GM18498 (cell line): Measurements from ENCODE around the gene CTTNBP2.
A peak's percentile ranks its signal among the peaks of the same experiment; 100 is the strongest.

Experiments used
- ATAC-seq: cut with Tn5 transposase; IDR thresholded peaks from one replicate; pipeline ENCODE4 v1.9.1; 2021; ENCODE audit warnings: mild to moderate bottlenecking, moderate library complexity; ENCODE audit not compliant: unreplicated experiment

Gene CTTNBP2, protein sequence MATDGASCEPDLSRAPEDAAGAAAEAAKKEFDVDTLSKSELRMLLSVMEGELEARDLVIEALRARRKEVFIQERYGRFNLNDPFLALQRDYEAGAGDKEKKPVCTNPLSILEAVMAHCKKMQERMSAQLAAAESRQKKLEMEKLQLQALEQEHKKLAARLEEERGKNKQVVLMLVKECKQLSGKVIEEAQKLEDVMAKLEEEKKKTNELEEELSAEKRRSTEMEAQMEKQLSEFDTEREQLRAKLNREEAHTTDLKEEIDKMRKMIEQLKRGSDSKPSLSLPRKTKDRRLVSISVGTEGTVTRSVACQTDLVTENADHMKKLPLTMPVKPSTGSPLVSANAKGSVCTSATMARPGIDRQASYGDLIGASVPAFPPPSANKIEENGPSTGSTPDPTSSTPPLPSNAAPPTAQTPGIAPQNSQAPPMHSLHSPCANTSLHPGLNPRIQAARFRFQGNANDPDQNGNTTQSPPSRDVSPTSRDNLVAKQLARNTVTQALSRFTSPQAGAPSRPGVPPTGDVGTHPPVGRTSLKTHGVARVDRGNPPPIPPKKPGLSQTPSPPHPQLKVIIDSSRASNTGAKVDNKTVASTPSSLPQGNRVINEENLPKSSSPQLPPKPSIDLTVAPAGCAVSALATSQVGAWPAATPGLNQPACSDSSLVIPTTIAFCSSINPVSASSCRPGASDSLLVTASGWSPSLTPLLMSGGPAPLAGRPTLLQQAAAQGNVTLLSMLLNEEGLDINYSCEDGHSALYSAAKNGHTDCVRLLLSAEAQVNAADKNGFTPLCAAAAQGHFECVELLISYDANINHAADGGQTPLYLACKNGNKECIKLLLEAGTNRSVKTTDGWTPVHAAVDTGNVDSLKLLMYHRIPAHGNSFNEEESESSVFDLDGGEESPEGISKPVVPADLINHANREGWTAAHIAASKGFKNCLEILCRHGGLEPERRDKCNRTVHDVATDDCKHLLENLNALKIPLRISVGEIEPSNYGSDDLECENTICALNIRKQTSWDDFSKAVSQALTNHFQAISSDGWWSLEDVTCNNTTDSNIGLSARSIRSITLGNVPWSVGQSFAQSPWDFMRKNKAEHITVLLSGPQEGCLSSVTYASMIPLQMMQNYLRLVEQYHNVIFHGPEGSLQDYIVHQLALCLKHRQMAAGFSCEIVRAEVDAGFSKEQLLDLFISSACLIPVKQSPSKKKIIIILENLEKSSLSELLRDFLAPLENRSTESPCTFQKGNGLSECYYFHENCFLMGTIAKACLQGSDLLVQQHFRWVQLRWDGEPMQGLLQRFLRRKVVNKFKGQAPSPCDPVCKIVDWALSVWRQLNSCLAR (N-terminal part only)

DNA sequence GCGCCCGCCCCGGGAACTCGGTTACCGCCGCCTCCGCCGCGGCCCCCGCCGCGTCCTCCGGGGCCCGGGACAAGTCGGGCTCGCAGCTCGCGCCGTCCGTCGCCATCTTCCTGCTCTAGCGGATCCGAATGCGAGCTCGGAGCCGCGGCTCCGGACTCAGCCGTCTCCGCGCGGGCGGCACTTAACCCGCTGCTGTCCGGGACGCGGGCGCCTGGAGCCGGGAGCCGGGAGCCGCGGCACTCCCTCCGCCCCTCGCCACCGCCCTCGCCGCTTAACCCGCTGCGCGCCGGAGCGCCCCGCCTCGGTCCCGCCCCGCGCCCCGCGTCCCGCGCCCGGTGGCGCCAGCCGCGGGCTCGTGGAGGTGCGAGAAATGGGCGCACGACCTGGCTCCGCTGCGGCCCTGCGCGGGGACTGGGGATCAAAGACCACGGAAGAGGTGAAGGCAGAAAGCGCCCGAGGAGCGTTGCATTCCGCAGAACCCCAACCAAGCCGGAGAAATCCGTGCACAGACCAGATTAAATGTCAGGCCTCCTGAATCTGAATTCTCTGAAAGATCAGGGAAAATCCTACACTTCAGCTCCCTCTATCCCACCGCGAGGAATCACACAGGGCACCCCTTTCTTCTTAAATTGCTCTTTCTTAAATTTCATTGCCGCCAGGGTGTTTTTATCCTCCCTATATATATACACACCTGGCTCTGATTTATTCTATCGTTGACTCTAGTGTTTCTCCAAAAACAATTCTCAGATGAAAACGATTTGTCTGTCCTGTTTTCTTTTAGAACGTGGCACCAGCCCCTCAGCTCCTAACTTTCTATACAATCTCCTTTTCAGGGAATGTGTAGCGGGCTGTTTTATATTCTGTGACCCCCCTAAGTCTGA lies at the start of gene CTTNBP2:
Gene CTTNBP2, minus strand, starts transcription at position 132 of the 881 bp plus-strand sequence. Its CDS starts 26 bp downstream, at position 106.
- ATAC-seq: no peak

DNA sequence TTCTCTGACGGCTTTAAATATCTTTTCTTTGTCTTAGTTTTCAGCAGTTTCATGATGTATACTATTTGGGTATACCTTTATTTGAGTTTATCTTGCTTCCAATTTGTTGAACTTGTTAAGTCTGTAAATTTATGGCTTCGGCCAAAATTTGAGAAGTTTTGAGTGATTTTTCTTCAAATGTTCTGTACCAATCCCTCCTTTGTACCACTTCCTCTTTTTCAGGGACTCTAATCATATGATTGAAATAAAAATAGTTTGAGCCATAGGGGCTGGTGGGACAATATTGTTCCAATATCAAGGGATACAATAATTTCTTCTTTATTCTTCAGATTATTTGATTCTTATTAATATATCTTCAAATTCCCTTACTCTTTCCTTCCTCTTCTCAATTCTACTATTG lies 43.1 kb upstream of the CTTNBP2 start:
- ATAC-seq: no peak

DNA sequence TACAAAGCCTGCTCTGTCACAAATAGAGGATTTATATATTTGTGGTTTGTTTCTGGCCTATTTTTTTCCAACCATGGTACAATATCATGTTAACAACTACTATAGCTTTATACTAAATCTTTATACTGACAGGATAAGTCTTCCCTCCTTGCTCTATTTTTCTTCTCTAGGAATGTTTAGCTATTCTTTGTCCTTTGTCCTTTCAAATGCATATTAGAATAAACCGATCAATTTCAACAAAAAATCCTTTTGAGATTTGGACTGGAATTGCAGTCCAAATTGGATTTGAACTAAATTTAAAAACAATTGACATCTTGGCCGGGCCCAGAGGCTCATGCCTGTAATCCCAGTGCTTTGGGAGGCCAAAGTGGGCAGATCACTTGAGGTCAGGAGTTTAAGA lies 39.2 kb upstream of the CTTNBP2 start:
- no peak for ATAC-seq

DNA sequence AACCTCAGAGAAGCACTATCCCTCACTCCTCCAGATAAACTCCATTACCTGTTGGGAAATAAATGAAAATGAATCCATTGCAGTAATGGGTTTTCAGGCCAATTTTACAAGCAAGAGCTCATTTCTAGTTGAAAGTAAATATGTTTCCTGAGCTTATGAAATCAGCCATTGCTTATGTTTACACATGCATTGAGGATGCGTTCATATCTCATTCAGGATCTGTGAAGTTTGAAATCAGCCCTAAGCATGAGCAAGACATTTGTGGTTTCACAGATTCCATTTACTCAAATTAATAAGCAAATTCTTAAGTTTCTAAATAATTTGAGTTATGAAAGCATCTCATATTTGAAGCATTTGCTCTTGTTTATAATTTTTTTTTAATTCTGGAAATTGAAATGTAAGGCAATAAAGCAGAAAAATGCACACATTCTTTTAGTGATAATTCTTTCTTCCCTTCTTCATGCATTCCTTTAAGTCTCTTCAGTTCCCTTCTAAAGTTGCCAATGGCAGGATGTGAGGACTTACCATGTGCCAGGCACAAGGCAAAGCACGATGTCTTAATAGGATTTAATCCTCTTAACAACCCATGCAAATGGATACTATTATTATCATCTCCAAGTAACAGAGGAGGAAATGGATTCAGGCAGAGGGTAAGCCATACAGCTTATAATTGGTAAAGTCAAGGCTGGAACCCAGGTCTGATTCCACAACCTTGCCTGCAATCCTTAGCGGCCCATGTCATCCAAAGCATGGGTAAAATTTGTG lies 35.0 kb upstream of the CTTNBP2 start:
- no peak for ATAC-seq

DNA sequence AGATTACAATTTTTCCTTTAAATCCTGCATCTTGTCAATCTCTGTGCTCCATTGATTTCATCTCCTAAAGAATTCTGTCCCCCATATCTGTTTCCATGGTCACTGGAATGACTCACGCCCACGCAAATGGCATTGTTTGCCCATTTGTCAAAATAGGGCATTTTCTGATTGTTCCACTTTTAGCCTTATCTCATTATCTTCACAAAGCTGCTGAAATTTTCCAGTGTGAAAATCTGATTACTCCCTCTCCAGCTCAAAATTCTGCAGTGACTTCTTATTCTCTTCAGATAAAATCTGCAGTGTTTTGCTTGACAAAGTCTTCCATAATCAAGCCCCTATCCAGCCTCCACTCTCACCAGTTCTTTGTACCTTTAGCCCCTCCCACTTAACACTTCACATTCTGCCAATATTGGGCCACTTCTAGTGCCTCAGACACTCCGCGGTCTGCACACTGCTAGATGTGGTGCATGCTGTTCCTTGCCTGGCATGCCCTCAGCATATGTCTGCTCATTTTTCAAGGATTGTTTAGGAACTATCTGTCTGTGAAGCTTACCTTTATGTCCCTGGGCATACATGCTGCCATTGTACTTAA lies 33.9 kb upstream of the CTTNBP2 start:
- no peak for ATAC-seq

DNA sequence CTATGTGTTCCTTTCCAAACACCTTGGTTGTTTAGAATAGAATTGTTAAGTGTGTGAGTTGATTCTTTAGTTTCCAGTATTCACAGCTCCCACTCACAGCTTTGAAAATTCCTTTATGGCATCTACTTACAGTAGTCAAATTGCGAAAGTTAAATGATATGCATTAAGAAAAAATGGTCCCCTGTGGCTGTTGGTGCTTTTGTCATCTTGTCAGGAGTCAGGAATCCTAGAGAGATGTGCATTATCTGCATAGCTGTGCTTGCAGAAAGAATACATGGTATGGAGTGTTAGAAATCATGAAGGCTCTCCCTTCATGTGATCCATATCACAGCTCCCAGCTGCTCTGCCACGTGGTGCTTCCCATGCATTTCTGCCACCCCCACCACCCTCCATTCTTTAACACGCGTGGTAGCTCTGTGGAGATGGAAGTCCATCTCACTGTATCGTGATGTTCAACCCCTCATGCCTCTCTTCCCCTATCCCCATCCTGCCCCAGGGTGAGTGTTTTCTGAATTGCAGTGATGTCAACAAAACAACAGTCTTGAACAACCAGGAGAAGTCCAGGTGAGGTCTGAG lies 29.2 kb upstream of the CTTNBP2 start:
- no peak for ATAC-seq

DNA sequence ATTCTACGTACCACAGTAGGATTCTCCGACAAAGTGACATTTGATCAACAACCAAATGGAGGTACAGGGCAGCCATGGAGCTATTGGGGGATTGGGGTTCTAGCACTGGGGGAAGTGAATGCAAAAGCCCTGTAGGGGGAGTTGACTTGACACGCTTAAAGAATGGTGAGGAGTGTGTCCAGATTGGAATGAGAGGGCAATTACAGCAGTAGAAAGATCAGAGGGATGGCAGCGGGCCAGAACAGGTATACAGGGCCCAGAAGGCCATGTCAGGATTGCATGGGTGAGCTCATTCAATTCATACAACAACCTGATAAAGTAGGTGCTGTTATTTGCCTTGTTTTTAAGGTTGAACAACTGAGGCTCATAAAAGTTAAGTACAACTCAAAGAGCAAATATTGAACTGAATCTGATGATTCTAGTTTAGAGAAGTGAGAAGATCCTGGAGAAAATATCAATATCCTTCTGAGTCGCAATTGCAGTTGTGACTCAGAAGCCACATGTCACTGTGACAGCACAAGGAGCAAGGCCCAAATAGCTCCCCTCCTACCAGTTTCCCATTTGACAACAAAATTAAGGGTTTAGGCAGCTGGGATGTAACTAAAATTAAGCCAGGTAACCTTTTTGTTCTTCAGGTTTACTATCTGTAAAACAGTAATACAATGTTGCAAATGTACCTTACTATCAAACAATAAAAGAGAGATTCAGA lies 28.0 kb upstream of the CTTNBP2 start:
- ATAC-seq: no peak

DNA sequence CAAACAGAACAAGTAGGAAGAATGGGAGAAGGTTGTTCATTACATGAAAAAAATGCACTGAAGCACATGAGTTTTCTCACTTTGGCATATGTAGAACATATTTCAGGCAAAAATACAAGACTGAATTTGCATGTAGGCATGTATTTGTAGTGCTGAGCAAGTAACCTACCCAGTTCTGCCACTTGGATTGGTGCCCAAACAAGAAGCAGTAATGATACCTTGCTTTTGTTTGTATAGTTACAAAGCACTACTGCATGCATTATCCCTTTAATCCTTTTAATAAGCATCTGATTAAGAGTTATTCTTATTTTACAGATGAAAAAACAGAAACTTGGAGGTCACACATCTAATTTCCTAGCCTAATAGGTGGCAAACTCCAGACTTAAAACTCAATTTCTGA lies 23.1 kb upstream of the CTTNBP2 start:
- no peak for ATAC-seq

DNA sequence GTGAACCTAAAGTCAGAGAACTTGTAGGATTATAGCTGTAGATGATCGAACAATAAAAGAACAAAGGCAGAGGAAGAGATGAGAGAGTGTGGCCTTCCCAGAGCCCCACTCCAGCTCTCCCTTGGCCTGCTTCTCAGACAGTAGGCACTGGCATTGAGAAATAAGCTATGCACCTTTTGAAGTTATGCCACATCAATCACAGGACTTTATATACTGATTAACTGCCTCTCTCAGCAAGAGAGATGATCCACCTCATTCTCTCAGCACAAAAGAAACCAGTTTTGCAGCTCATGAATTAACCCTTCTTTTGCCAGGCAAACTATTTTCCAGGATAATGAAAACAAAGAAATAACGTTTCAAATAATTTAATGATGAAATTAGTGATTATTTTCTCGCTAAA lies 22.0 kb upstream of the CTTNBP2 start:
- ATAC-seq: no peak

DNA sequence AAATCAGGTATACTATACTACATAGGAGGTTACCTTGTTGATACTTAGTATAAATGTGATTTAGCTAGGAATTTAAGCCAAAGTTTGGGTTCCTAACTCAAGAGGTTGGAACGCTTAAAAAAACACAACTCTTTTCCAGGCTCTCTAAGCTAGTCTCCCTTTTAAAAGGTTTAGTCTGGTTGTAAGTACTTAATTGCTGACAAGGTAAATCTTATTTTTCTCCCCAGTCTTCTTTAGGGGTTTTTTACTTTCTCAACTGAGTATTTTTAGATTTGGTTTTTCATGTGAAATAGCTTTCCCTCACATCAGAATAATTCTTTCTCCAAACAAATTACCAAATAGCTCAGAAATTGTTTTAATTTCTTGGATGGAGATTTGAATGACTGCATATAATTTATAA lies 20.8 kb upstream of the CTTNBP2 start:
- ATAC-seq: no peak

DNA sequence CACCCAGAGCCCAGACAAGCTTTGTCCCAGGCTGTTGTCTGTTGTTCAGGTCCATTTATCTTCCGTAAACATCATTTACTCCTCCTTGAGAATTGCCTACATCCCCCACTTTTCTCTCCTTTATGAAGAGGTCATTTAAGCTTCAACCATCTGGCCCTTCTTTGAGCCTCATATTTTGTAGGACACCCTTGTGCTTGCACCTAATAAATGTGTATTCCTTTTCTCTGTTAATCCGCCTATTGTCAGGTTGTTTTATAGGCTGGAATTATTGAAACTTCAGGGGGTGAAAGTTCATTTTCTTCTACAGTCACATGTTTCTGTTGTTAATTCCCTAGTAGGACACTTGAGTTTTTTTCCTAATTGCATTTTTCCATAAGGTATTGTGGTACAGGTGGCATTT lies 19.6 kb upstream of the CTTNBP2 start:
- ATAC-seq: no peak

DNA sequence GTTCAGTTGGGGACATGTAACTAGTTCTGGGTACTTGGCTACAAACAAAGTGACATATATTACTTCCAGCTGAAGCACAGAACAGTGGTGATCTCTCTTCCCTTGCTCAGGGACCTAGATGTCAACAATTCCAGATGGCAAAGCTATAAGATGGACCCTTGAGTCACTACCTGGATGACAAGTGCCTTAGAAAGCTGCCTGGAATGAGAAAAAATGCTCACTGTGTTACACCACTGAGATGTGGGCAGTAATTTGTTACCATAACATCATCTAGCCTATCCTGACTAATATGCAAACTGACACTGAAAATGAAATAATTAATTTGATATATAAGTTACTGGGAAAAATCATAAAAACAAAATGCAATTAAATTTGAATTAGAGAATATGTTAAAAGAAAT lies 16.4 kb upstream of the CTTNBP2 start:
- ATAC-seq: no peak

DNA sequence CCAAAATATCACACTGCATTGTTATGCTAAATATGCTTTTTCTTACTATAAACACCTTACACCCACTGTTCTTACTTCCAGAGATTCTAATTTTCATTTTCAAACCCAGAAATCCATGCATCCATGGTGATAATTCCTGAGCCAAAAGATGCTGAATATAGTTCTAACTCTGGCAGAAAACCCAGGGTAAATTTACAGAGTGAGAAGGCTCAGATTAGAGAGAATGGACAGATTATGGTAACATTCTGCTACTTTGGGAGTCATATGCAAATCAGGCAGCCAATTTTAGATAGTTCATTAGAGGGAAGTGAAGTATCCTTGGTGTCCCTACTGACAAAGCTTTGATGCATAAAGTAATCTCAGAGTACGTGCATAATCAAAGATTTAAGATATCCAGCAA lies 15.4 kb upstream of the CTTNBP2 start:
- ATAC-seq: no peak

DNA sequence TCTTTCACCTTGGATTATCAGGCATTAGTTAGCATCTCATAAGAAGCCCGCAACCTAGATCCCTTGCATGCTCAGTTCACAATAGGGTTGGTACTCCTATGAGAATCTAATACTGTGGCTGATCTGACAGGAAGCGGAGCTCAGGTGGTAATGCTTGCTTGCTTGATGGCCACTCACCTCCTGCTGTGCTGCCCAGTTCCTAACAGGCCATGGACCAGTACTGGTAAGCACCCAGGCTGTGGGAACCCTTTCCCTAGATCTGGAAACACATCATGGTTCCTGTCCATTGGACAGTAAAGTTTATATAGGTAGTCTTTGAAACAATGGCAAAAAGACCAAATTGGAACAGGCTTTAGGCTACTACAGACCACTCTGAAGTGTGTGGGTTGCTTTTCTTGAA lies 9.4 kb upstream of the CTTNBP2 start:
- no peak for ATAC-seq

DNA sequence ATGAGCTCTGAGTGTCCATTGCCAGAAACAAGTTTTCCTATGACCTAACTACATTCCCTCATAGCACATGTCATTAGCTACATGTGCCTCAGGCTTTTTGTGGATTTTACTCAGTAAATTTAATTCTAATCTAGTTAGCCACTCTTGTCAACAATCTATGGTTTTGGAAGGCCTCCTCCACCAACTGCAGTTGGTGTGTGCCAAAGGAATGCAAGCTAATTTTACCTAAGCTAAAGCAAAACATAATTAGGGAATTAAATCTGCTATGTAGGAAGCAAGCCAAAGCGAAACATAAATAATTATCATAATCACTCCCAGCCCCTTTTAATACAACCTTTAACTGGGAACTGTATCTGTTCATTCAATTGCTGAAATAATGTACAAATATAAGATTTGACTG lies 3.5 kb upstream of the CTTNBP2 start:
- no peak for ATAC-seq

DNA sequence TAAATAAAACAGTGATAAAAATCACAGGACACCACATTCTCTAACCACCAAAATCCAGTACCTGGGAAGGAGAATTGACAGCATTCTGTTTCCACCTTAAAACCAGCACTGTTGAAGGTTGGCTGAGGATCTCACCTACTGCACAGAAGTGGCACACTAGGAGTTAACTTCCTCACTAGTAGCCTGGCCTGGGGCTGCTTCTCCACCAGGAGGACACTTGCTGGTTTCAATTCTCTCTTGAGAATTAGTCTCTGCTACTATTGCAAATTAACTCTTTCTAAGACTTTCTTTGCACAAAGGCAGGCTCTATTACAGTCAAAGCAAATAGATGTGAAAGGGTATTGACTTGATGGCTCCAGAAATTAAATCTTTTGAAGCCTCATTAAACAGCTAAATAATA lies 2.3 kb upstream of the CTTNBP2 start:
- ATAC-seq: peak; percentile 40

DNA sequence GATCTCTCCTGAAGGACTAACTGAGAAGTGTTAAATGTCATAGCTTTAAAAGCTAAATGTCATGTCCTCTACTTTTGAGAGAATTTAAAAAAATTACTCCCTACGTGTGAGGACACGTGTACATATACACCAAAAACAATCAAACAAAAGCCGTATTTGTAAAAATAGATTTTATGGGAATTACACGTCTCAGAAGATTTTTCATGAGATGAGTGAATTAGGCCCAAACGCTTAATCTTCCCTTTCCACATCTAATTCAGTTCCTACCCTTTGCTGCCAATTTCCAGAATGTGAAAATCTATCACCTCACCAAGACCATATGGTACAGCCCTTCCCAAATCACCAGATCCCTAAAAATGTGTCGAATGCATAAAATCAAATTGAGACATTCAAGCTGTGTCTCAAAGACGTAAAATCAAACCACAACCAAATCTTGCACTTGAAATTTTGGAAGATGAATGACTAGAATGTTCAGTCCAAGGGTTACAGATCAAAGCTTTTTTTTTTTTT lies 1.0 kb upstream of the CTTNBP2 start:
- ATAC-seq: no peak
